Middle frontal gyrus (tissue), 1 donor: ENCODE results near the gene ZNF668.
A peak's percentile ranks its signal among the peaks of the same experiment; 100 is the strongest.

Experiments used
- DNase-seq: peaks from one replicate; pipeline ENCODE4 v3.0.0-alpha.2; 2015; ENCODE audit warnings: low spot score; ENCODE audit errors: extremely low spot score

ZNF668 gene

GRCh38 chr16:31073970-31074813 is at the start of gene ZNF668, which contains the start of gene ZNF646:
TSS of gene ZNF668 (minus strand) at chr16:31074240. CDS start at chr16:31064459, 9,781 bp downstream.
TSS of gene ZNF646 (plus strand) at chr16:31074422. CDS start at chr16:31076325, 1,903 bp downstream.
- DNase-seq, result peak; percentile 100

GRCh38 chr16:31120129-31120528 is 46.1 kb upstream of the ZNF668 start:
- DNase-seq, result no peak

- DNase-seq, result no peak
These were observed 44.4 kb upstream of the ZNF668 start for GRCh38 chr16:31118223-31119155.

- DNase-seq, result peak; percentile 97
These were observed 43.6 kb upstream of the ZNF668 start, which contains the start of gene KAT8 for GRCh38 chr16:31117384-31118222. TSS of gene KAT8 (plus strand) at chr16:31117664. CDS start at chr16:31117682, 18 bp downstream.

- DNase-seq, result no peak
These were observed 40.4 kb upstream of the ZNF668 start for GRCh38 chr16:31114468-31114867.

- no peak for DNase-seq
These were observed 39.4 kb upstream of the ZNF668 start for GRCh38 chr16:31113121-31114120.

GRCh38 chr16:31112711-31113110 is 38.7 kb upstream of the ZNF668 start:
- DNase-seq, result no peak

- no peak for DNase-seq
These were observed 37.9 kb upstream of the ZNF668 start for GRCh38 chr16:31111881-31112466.

- no peak for DNase-seq
These were observed 36.3 kb upstream of the ZNF668 start for GRCh38 chr16:31110106-31111034.

GRCh38 chr16:31109622-31110021 is 35.6 kb upstream of the ZNF668 start:
- DNase-seq, result no peak

GRCh38 chr16:31108794-31109558 is 34.9 kb upstream of the ZNF668 start:
- no peak for DNase-seq

GRCh38 chr16:31108035-31108793 is 34.2 kb upstream of the ZNF668 start, which contains the start of gene BCKDK:
TSS of gene BCKDK (plus strand) at chr16:31108386. CDS start at chr16:31109224, 838 bp downstream.
- DNase-seq, result peak; percentile 80

- no peak for DNase-seq
These were observed 33.4 kb upstream of the ZNF668 start for GRCh38 chr16:31107465-31107867.

- no peak for DNase-seq
These were observed 32.7 kb upstream of the ZNF668 start for GRCh38 chr16:31106509-31107464.

- DNase-seq, result no peak
These were observed 31.7 kb upstream of the ZNF668 start for GRCh38 chr16:31105677-31106213.
